Suprapubic skin (tissue), 3 donors: ENCODE measurements around the gene USP35.

Source experiments
- EP300 ChIP-seq: sonication (generic); formaldehyde crosslinking; IDR thresholded peaks from one replicate; pipeline ENCODE4 v1.6.1; 2017; ENCODE audit warnings: antibody characterized with exemption
- POLR2A ChIP-seq, 2 donors: fragments of 450-650 bp; IDR thresholded peaks; one replicate each; pipeline ENCODE4 v1.6.1; 2017; ENCODE audit warnings: antibody characterized with exemption in 2 of 2, mild to moderate bottlenecking in 2 of 2, moderate library complexity in 2 of 2
- TF ChIP-seq, protein P1 (sequence below), 2 donors: fragments of 200-600 bp in 1 of 2; fragments of 450-650 bp in 1 of 2; sonication (generic) in 1 of 2; IDR thresholded peaks; one replicate each; pipeline ENCODE4 v1.5.1; 2016 to 2019; ENCODE audit warnings: antibody characterized with exemption in 2 of 2, mild to moderate bottlenecking in 1 of 2, moderate library complexity in 1 of 2

DNA sequence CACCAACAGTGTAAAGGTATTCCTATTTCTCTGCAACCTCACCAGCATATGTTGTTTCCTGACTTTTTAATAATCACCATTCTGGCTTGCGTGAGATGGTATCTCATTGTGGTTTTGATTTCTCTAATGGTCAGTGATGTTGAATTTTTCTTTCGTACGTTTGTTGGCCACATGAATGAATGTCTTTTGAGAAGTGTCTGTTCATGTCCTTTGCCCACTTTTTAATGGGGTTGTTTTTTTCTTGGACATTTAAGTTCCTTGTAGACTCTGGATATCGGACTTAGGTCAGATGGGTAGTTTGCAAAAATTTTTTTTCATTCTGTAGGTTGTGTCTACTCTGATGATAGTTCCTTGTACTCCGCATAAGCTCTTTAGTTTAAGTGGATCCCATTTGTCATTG, 22.8 kb downstream of the USP35 start:
- TF ChIP-seq, protein P1, sequence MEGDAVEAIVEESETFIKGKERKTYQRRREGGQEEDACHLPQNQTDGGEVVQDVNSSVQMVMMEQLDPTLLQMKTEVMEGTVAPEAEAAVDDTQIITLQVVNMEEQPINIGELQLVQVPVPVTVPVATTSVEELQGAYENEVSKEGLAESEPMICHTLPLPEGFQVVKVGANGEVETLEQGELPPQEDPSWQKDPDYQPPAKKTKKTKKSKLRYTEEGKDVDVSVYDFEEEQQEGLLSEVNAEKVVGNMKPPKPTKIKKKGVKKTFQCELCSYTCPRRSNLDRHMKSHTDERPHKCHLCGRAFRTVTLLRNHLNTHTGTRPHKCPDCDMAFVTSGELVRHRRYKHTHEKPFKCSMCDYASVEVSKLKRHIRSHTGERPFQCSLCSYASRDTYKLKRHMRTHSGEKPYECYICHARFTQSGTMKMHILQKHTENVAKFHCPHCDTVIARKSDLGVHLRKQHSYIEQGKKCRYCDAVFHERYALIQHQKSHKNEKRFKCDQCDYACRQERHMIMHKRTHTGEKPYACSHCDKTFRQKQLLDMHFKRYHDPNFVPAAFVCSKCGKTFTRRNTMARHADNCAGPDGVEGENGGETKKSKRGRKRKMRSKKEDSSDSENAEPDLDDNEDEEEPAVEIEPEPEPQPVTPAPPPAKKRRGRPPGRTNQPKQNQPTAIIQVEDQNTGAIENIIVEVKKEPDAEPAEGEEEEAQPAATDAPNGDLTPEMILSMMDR (IDR thresholded peaks at IDR 0.05), result no peak
- TF ChIP-seq POLR2A (IDR thresholded peaks at IDR 0.05), result no peak
- TF ChIP-seq EP300, result no peak
